ENCODE measurements around the gene GPR101.

The GPR101 gene

DNA sequence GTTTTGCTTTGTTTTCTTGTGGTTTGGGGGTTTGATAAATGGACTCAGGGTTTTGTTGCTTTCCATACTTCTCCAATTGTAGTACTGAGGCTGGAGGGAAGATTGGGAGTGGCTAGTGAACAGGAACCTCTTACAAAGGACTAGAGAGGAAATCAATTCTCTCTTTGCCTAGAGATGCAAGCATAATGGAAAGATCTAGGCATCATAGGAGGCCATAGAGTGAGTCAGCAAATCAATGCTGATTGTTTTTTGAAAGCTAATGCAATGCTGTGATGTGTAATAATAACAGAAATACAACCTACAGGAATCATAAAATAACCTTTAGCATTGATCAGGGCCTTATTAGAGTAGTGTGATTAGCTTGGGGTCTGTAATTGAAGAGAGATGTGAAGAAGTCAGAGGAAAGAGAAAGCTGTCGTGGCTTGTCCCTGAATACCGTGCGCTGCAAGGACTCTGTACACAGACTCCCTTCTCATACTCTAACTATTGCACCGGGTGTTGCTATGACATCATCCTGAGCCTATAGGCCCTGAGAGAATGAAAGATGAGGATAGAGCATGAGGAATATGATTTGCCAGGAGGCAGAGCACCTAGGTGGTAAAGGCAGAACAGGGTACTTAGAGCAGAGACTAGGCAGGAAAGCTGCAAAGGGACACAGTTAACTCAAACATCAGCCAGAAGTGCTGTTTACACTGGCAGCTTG, 29.3 kb upstream of the GPR101 start:
- H3K9me3 ChIP-seq (ENCODE audit: severe bottlenecking), result no peaks in the 10 kb centered on the region
- no peak for ATAC-seq (ENCODE audit: low read depth)
- no peak overlapping the region for H3K27ac ChIP-seq (ENCODE audit: poor library complexity, severe bottlenecking)
- H3K36me3 ChIP-seq (ENCODE audit: low read depth), result no peaks in the 10 kb centered on the region
- TF ChIP-seq, protein P1, sequence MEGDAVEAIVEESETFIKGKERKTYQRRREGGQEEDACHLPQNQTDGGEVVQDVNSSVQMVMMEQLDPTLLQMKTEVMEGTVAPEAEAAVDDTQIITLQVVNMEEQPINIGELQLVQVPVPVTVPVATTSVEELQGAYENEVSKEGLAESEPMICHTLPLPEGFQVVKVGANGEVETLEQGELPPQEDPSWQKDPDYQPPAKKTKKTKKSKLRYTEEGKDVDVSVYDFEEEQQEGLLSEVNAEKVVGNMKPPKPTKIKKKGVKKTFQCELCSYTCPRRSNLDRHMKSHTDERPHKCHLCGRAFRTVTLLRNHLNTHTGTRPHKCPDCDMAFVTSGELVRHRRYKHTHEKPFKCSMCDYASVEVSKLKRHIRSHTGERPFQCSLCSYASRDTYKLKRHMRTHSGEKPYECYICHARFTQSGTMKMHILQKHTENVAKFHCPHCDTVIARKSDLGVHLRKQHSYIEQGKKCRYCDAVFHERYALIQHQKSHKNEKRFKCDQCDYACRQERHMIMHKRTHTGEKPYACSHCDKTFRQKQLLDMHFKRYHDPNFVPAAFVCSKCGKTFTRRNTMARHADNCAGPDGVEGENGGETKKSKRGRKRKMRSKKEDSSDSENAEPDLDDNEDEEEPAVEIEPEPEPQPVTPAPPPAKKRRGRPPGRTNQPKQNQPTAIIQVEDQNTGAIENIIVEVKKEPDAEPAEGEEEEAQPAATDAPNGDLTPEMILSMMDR (IDR thresholded peaks at IDR 0.05; ENCODE audit: poor library complexity, severe bottlenecking), result no peak
- H3K4me3 ChIP-seq (ENCODE audit: severe bottlenecking), result no peak overlapping the region
- no peaks in the 10 kb centered on the region for H3K27me3 ChIP-seq (ENCODE audit: insufficient read depth, poor library complexity, severe bottlenecking)
- no peaks in the 10 kb centered on the region for H3K4me1 ChIP-seq (ENCODE audit: insufficient read depth, poor library complexity, severe bottlenecking)
- no peak for DNase-seq (ENCODE audit: low spot score)

DNA sequence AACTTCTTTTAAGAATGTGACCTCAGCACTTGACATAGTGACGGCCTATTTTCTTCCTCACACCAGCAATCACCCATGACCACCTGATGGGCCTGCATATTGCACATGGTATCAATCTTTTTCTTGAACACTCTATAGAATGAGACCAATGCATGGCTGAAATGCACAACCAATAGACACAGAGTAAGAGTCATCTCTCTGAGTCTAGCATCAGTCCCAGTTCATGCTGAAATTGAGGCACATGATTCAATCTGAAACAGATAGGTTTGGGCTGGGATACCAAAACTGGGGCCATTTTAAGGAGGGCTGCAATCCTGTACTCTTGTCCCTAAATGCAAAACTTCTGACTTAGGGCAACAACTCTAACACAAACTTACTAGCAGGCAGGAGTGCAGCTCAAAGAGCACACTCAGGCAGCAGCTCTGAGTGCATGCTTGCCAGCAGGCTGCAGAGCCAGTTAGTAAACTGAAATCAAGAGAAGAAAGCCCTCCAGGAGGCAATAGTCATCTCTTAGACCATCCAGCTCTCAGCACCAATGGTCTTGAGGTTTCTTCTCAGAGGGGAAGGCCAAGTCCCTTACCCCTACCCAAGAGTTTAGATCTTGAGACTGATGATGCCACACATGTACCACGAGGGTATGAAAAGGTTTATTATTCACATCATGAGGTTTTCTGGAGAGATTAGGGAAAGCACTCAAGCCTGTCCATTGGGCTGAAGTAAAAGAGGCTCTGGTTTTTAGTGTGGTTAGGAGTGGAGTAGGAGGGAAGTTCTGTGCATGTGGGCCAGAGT, 24.7 kb upstream of the GPR101 start:
- Histone ChIP-seq H3K4me3 (ENCODE audit: severe bottlenecking) (no peak overlapping the region), H3K4me1 (ENCODE audit: insufficient read depth, poor library complexity, severe bottlenecking) (no peaks in the 10 kb centered on the region), H3K27ac (ENCODE audit: poor library complexity, severe bottlenecking) (no peak overlapping the region), H3K9me3 (ENCODE audit: severe bottlenecking) (no peaks in the 10 kb centered on the region), H3K36me3 (ENCODE audit: low read depth) (no peaks in the 10 kb centered on the region), H3K27me3 (ENCODE audit: insufficient read depth, poor library complexity, severe bottlenecking) (no peaks in the 10 kb centered on the region)
- TF ChIP-seq, protein P1 (IDR thresholded peaks at IDR 0.05; ENCODE audit: poor library complexity, severe bottlenecking), result no peak
- DNase-seq (ENCODE audit: low spot score), result no peak
- ATAC-seq (ENCODE audit: low read depth), result no peak

DNA sequence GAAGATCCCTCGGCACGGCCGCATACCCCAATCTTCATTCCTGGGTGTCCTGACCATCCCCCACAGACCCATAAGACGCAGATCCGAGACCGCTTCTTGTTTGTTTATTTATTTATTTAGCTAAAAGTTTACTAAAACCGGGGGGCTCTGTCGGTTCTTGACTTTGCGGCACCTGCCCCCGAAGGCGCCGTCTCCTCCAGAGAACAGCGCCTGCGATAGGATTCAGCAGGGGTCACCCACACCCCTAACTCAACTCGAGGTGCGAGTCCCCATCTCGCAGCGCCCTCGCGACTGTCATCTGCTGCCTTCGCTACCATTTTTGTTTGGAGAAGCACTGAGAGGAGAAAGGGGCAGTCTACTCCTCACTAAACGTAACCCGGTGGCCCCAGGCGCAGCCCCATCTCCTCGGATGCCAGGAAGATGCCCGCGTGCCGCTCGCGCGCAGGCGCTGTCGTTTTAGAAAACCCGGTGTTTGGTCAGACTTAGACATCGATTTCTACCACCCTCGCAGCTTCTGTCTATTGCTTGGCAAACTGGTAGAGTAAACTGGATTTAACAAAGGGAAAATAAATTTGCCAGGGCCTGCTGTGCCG, 18.9 kb upstream of the GPR101 start:
- H3K36me3 ChIP-seq (ENCODE audit: low read depth), result no peaks in the 10 kb centered on the region
- DNase-seq (ENCODE audit: low spot score) (no peak), ATAC-seq (ENCODE audit: low read depth) (no peak)
- H3K9me3 ChIP-seq (ENCODE audit: severe bottlenecking), result no peaks in the 10 kb centered on the region
- no peaks in the 10 kb centered on the region for H3K4me1 ChIP-seq (ENCODE audit: insufficient read depth, poor library complexity, severe bottlenecking)
- H3K27ac ChIP-seq (ENCODE audit: poor library complexity, severe bottlenecking), result no peak overlapping the region
- TF ChIP-seq, protein P1 (IDR thresholded peaks at IDR 0.05; ENCODE audit: poor library complexity, severe bottlenecking), result peak; percentile 46
- H3K4me3 ChIP-seq (ENCODE audit: severe bottlenecking), result peak overlapping the region; percentile 8
- H3K27me3 ChIP-seq (ENCODE audit: insufficient read depth, poor library complexity, severe bottlenecking), result peaks cover 8% of the 10 kb centered on the region

DNA sequence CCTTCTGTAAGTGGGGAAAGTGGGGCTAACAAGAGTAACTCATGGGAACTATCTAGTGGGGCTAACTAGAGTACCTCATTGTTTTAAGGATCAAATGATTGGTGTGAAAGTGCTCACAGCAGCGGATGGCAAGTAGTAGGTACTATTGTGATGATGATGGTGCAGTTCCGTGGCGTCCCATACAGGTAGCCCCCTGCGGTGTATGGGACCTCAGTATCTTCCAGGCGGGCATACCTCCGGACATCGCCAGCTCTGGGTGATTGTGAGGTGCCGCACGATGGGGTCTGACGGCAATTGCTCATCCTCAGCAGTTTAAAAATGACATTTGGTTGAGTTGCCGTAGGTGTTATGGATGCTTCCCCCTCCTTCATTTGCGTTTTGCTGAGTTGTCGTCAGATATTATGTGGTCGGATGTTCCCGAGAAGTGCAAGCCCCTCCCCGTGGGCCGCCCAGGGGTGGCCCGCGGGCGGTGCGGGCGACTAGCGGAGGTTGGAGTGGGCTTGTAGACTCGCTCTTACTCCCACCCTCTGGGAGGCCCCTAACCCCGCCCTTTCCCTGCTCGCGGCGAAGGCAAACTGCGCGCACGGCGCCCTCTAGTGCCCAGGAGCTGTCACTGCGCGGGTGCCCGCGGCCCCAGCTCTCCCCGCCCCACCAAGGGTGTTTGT, 18.3 kb upstream of the GPR101 start:
- DNase-seq (ENCODE audit: low spot score), result no peak
- Histone ChIP-seq H3K27me3 (ENCODE audit: insufficient read depth, poor library complexity, severe bottlenecking) (peaks cover 8% of the 10 kb centered on the region), H3K9me3 (ENCODE audit: severe bottlenecking) (no peaks in the 10 kb centered on the region), H3K4me3 (ENCODE audit: severe bottlenecking) (peak overlapping the region; percentile 8), H3K36me3 (ENCODE audit: low read depth) (no peaks in the 10 kb centered on the region), H3K4me1 (ENCODE audit: insufficient read depth, poor library complexity, severe bottlenecking) (no peaks in the 10 kb centered on the region), H3K27ac (ENCODE audit: poor library complexity, severe bottlenecking) (no peak overlapping the region)
- TF ChIP-seq, protein P1 (IDR thresholded peaks at IDR 0.05; ENCODE audit: poor library complexity, severe bottlenecking), result peak; percentile 73
- ATAC-seq (ENCODE audit: low read depth), result peak; percentile 60
